H1 (cell line): ENCODE results near the gene ENPP7. TPM values are rescaled to one million over a fixed set of nuclear protein-coding genes. Genes with fewer than 3 reads are reported as not detected.

Experiments used
- CTCF ChIA-PET: fragments of 300-600 bp; sonication (Branson Sonifier 250); formaldehyde crosslinking; loops from one replicate; lab custom pipeline; 2021; ENCODE audit not compliant: partially characterized antibody; lab: Charles Lee
- POLR2A ChIA-PET: fragments of 300-600 bp; sonication (Branson Sonifier 250); formaldehyde crosslinking; loops from one replicate; lab custom pipeline; 2021; ENCODE audit warnings: inconsistent platforms; ENCODE audit not compliant: partially characterized antibody; lab: Charles Lee
- DNase-seq, 2 experiments: peaks; one replicate each; pipeline versions ENCODE4 v3.0.0 to v3.0.0-alpha.2; 2010 to 2022; ENCODE audit warnings: low spot score in 2 of 2, low read depth in 1 of 2, mixed read lengths in 1 of 2
- FAIRE-seq: peaks from 2 replicates; lab custom pipeline; 2011; peaks lifted over from hg19 to GRCh38; lab: Jason Lieb, UNC
- H2AFZ ChIP-seq: 2 replicates; pipeline ENCODE4 v1.8.1; 2012; ENCODE audit warnings: low read length, inconsistent platforms
- H2AK5ac ChIP-seq: 2 replicates; pipeline ENCODE4 v1.6.1; 2013; ENCODE audit warnings: low read depth, low read length
- H2BK120ac ChIP-seq: replicated peaks from 2 replicates; pipeline ENCODE3; 2013; ENCODE audit warnings: low read depth, low read length, inconsistent platforms
- H2BK12ac ChIP-seq: 2 replicates; pipeline ENCODE4 v1.6.1; 2013; ENCODE audit warnings: low read depth, low read length
- H2BK15ac ChIP-seq: 2 replicates; pipeline ENCODE4 v1.6.1; 2013; ENCODE audit warnings: low read length
- H2BK20ac ChIP-seq: 2 replicates; pipeline ENCODE4 v1.6.1; 2013; ENCODE audit warnings: low read length
- H2BK5ac ChIP-seq: 2 replicates; pipeline ENCODE4 v1.6.1; 2013; ENCODE audit warnings: low read depth, low read length
- H3K14ac ChIP-seq: 2 replicates; pipeline ENCODE4 v1.6.1; 2013; ENCODE audit warnings: inconsistent platforms; ENCODE audit not compliant: insufficient read length
- H3K18ac ChIP-seq: 2 replicates; pipeline ENCODE4 v1.6.1; 2013; ENCODE audit warnings: low read length; ENCODE audit errors: extremely low read depth
- H3K23ac ChIP-seq: 2 replicates; pipeline ENCODE4 v1.6.1; 2013; ENCODE audit warnings: inconsistent platforms; ENCODE audit not compliant: insufficient read length
- H3K23me2 ChIP-seq: 2 replicates; pipeline ENCODE4 v1.6.1; 2013; ENCODE audit warnings: low read depth, low read length
- H3K27ac ChIP-seq: 2 replicates; pipeline ENCODE4 v1.6.1; 2011; ENCODE audit warnings: low read depth, low read length, inconsistent platforms
- H3K27me3 ChIP-seq, 4 experiments: replicated peaks in 1 of 4; 1 replicate in 1 of 4; 2 replicates in 3 of 4; pipeline versions ENCODE4 v1.6.1 to v1.8.1; 2011 to 2013; ENCODE audit warnings: low read length in 3 of 4, mild to moderate bottlenecking in 3 of 4, inconsistent platforms in 2 of 4, mixed read lengths in 2 of 4, moderate library complexity in 1 of 4; ENCODE audit not compliant: control insufficient read depth in 3 of 4, insufficient read depth in 3 of 4; ENCODE audit errors: extremely low read depth in 1 of 4
- H3K36me3 ChIP-seq, 4 experiments: 2 replicates each; pipeline versions ENCODE4 v1.6.1 to v1.8.1; 2011 to 2013; ENCODE audit warnings: mild to moderate bottlenecking in 4 of 4, low read length in 3 of 4, moderate library complexity in 2 of 4, control low read depth in 1 of 4, inconsistent platforms in 1 of 4; ENCODE audit not compliant: insufficient read depth in 4 of 4, control insufficient read depth in 2 of 4
- H3K4ac ChIP-seq: replicated peaks from 2 replicates; pipeline ENCODE3; 2013; ENCODE audit warnings: low read length, low read depth, mixed read lengths, inconsistent platforms; ENCODE audit not compliant: insufficient read length
- H3K4me1 ChIP-seq, 4 experiments: replicated peaks in 1 of 4; 1 replicate in 1 of 4; 2 replicates in 3 of 4; pipeline versions ENCODE4 v1.6.1 to v1.8.1; 2011 to 2013; ENCODE audit warnings: low read length in 3 of 4, inconsistent platforms in 2 of 4, mixed read lengths in 1 of 4; ENCODE audit not compliant: insufficient read depth in 4 of 4, control insufficient read depth in 3 of 4
- H3K4me2 ChIP-seq, 2 experiments: 2 replicates each; pipeline versions ENCODE4 v1.6.1 to v1.8.1; 2011 to 2013; ENCODE audit warnings: low read depth in 2 of 2, low read length in 2 of 2, control low read depth in 1 of 2, inconsistent platforms in 1 of 2, mild to moderate bottlenecking in 1 of 2; ENCODE audit not compliant: insufficient read depth in 1 of 2
- H3K4me3 ChIP-seq, 4 experiments: fragments of 200-600, 300-600 bp in 1 of 4; sonication (generic), shearing (Covaris generic), sonication (Bioruptor Twin) in 1 of 4; 2 replicates each; pipeline versions ENCODE4 v1.5.1 to v1.8.1; 2011 to 2016; ENCODE audit warnings: low read length in 4 of 4, low read depth in 3 of 4, control low read depth in 2 of 4, inconsistent platforms in 2 of 4, mild to moderate bottlenecking in 2 of 4, mixed read lengths in 1 of 4, moderate library complexity in 1 of 4; ENCODE audit not compliant: insufficient read depth in 2 of 4; ENCODE audit errors: extremely low read depth in 1 of 4
- H3K56ac ChIP-seq: replicated peaks from 2 replicates; pipeline ENCODE3; 2013; ENCODE audit warnings: low read depth, mild to moderate bottlenecking, mixed read lengths, low read length, inconsistent platforms; ENCODE audit not compliant: insufficient read length
- H3K79me1 ChIP-seq: 2 replicates; pipeline ENCODE4 v1.6.1; 2013; ENCODE audit warnings: low read depth, low read length, control low read depth
- H3K79me2 ChIP-seq, 2 experiments: 2 replicates each; pipeline versions ENCODE4 v1.6.1 to v1.8.1; 2012 to 2013; ENCODE audit warnings: low read length in 2 of 2, mild to moderate bottlenecking in 2 of 2, inconsistent platforms in 1 of 2; ENCODE audit not compliant: insufficient read depth in 2 of 2, control insufficient read depth in 1 of 2
- H3K9ac ChIP-seq, 4 experiments: replicated peaks in 1 of 4; 1 replicate in 1 of 4; 2 replicates in 3 of 4; pipeline versions ENCODE4 v1.6.1 to v1.8.1; 2011 to 2013; ENCODE audit warnings: low read depth in 3 of 4, low read length in 3 of 4, control low read depth in 2 of 4, mild to moderate bottlenecking in 2 of 4, moderate library complexity in 2 of 4, inconsistent platforms in 1 of 4; ENCODE audit errors: extremely low read depth in 1 of 4
- H3K9me3 ChIP-seq, 2 experiments: 2 replicates each; pipeline versions ENCODE4 v1.6.1 to v1.8.1; 2012 to 2013; ENCODE audit warnings: mild to moderate bottlenecking in 2 of 2, moderate library complexity in 2 of 2, control low read depth in 1 of 2, inconsistent platforms in 1 of 2, low read depth in 1 of 2, low read length in 1 of 2, mixed read lengths in 1 of 2; ENCODE audit not compliant: insufficient read depth in 2 of 2
- H4K20me1 ChIP-seq, 2 experiments: replicated peaks in 1 of 2; 2 replicates each; pipeline versions ENCODE3 to v1.8.1; 2011 to 2013; ENCODE audit warnings: inconsistent platforms in 2 of 2, low read length in 2 of 2, mild to moderate bottlenecking in 1 of 2; ENCODE audit not compliant: insufficient read depth in 2 of 2, control insufficient read depth in 1 of 2
- H4K5ac ChIP-seq: 2 replicates; pipeline ENCODE4 v1.6.1; 2013; ENCODE audit warnings: low read length, low read depth, mixed read lengths, inconsistent platforms; ENCODE audit not compliant: insufficient read length
- H4K8ac ChIP-seq: 2 replicates; pipeline ENCODE4 v1.8.0; 2013; ENCODE audit warnings: mild to moderate bottlenecking, moderate library complexity, low read length, inconsistent platforms; ENCODE audit not compliant: insufficient read depth; ENCODE audit errors: extremely low read depth
- H4K91ac ChIP-seq: replicated peaks from 2 replicates; pipeline ENCODE3; 2013; ENCODE audit warnings: low read length, mixed read lengths, inconsistent platforms; ENCODE audit not compliant: insufficient read length
- CHD1 ChIP-seq: IDR thresholded peaks from 2 replicates; pipeline ENCODE4 v1.6.1; 2012; ENCODE audit warnings: low read depth, low read length, improper control_type of control experiment
- EGR1 ChIP-seq: IDR thresholded peaks from 2 replicates; pipeline ENCODE4 v1.6.1; 2011; ENCODE audit warnings: low read depth, low read length, borderline replicate concordance
- FOSL1 ChIP-seq: IDR thresholded peaks from 2 replicates; pipeline ENCODE4 v1.6.1; 2011; ENCODE audit warnings: mild to moderate bottlenecking, low read depth, low read length, moderate library complexity; ENCODE audit not compliant: insufficient read depth
- GTF2F1 ChIP-seq: IDR thresholded peaks from 2 replicates; pipeline ENCODE4 v1.6.1; 2012; ENCODE audit warnings: low read depth, low read length, improper control_type of control experiment, borderline replicate concordance
- JUN ChIP-seq: IDR thresholded peaks from 2 replicates; pipeline ENCODE4 v1.6.1; 2011; ENCODE audit warnings: low read depth, mild to moderate bottlenecking, improper control_type of control experiment, low read length
- JUND ChIP-seq: IDR thresholded peaks from 2 replicates; pipeline ENCODE4 v1.6.1; 2011; ENCODE audit warnings: mild to moderate bottlenecking, improper control_type of control experiment, low read length
- KDM1A ChIP-seq: fragments of 200-600, 300-600 bp; sonication (generic); IDR thresholded peaks from 2 replicates; pipeline ENCODE4 v1.7.1; 2016; ENCODE audit warnings: mild to moderate bottlenecking, low read length, borderline replicate concordance
- KDM4A ChIP-seq: IDR thresholded peaks from one replicate; pipeline ENCODE4 v1.7.1; 2012; ENCODE audit warnings: low read depth, mild to moderate bottlenecking, moderate library complexity, low read length, inconsistent platforms; ENCODE audit not compliant: severe bottlenecking
- PHF8 ChIP-seq: fragments of 200-600 bp; sonication (generic); conservative IDR thresholded peaks from 2 replicates; pipeline ENCODE4 v1.7.1; 2012; ENCODE audit warnings: low read depth, mild to moderate bottlenecking, inconsistent platforms, low read length, moderate library complexity
- SAP30 ChIP-seq: fragments of 300-600 bp; sonication (generic); IDR thresholded peaks from 2 replicates; pipeline ENCODE4 v1.7.1; 2012; ENCODE audit warnings: low read length, moderate library complexity, mild to moderate bottlenecking, inconsistent platforms; ENCODE audit not compliant: insufficient read depth, insufficient replicate concordance
- SIN3A ChIP-seq, 2 experiments: IDR thresholded peaks in 1 of 2; conservative IDR thresholded peaks in 1 of 2; 2 replicates each; pipeline ENCODE4 v1.6.1; 2011 to 2012; ENCODE audit warnings: low read length in 2 of 2, improper control_type of control experiment in 1 of 2, low read depth in 1 of 2, mild to moderate bottlenecking in 1 of 2
- SIRT6 ChIP-seq: IDR thresholded peaks from one replicate; pipeline ENCODE4 v1.7.1; 2012; ENCODE audit warnings: low read length, inconsistent platforms
- SUZ12 ChIP-seq: fragments of 200-600 bp; sonication (generic); IDR thresholded peaks from 2 replicates; pipeline ENCODE4 v1.6.1; 2012; ENCODE audit warnings: mild to moderate bottlenecking, inconsistent platforms, low read length, moderate library complexity, mixed read lengths
- WGBS, 2 experiments: shearing (Covaris generic) in 1 of 2; methylation state at CpG; one replicate each; pipeline versions ENCODE4 v1.1.6 to v1.1.7; 2013 to 2015; ENCODE audit warnings: low lambda C conversion rate in 2 of 2, mixed read lengths in 2 of 2, inconsistent platforms in 1 of 2, low coverage in 1 of 2, missing lambda C conversion rate in 1 of 2; ENCODE audit not compliant: insufficient replicate concordance in 2 of 2, insufficient coverage in 1 of 2, insufficient read length in 1 of 2; ENCODE audit errors: extremely low coverage in 1 of 2, missing lambda C conversion rate in 1 of 2; 5-methylcytosine and 5-hydroxymethylcytosine counted together
- polyA plus RNA-seq, 7 experiments: library from polyadenylated mRNA; depleted of rRNA in 3 of 7; stranded (reverse) in 5 of 7; unstranded in 2 of 7; fragments of >200 nt in 5 of 7; fragments of 200-250 nt in 2 of 7; gene quantifications; 1 replicate in 5 of 7; 2 replicates in 1 of 7; 4 replicates in 1 of 7; pipeline versions ENCODE4 v1.2.1 to v1.2.3, GENCODE V29; 2011 to 2013; ENCODE audit warnings: missing spikeins in 2 of 7, mixed read lengths in 2 of 7
- total RNA-seq: library from RNA; stranded (reverse); fragmentation: NEBNext Ultra II Directional; extraction: Animal tissue kit (Norgen Biotek cat#: 25700); gene quantifications from 2 replicates; pipeline ENCODE4 v1.2.1, GENCODE V29; 2021

ENPP7 gene
- total and polyA plus RNA-seq, 2 of the 8 experiments (the other 6 are each of a cell fraction or from before 2014, with no cell fraction given) = not detected

DNA sequence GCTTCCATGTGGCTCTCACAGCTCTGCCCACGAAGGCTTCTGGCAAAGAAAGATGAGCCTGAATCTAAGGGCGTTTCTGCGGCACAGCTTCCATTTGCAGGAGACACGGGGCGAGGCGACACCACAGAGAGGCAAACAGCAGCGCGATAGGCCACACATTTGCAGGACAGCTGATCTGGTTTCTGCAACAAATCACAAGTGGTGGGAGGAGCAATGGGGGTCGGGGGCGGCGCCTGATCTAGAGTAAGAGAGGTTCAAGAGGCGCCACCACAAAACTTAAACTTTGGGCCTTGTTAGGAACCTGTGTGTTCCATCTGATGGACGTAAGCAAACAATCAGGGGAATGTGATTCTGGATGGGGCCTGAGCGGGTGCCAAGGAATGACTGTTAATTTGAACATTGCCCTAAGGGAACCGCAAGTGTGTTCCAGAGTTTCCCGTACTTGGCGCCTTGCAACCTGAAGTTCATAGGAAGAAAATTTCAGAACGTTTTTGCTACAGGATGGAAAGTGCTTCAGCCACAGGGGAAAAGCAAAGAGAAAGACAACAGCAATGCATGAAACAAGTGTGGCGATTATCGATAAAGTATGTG is 18.9 kb upstream of the ENPP7 start:
- Histone ChIP-seq H2BK20ac (no peak overlapping the region), H3K4me1 (peaks cover 0 to 10% (median 2%) of the 10 kb centered on the region in 4 experiments; a peak in 5 of 7 replicates), H3K23me2 (no peaks in the 10 kb centered on the region), H4K91ac (no peak overlapping the region), H3K27ac (no peak overlapping the region), H3K36me3 (no peaks in the 10 kb centered on the region), H3K4me3 (no peak overlapping the region), H2BK120ac (no peak overlapping the region), H2AK5ac (no peak overlapping the region), H3K23ac (no peak overlapping the region), H4K5ac (no peak overlapping the region), H2BK15ac (no peak overlapping the region), H3K56ac (no peak overlapping the region), H3K18ac (no peak overlapping the region), H3K4me2 (no peak overlapping the region), H2AFZ (no peak overlapping the region), H3K79me2 (no peaks in the 10 kb centered on the region), H3K9ac (no peak overlapping the region), H4K20me1 (no peaks in the 10 kb centered on the region), H2BK5ac (no peak overlapping the region), H3K4ac (no peak overlapping the region), H3K9me3 (no peaks in the 10 kb centered on the region), H3K14ac (no peak overlapping the region), H3K27me3 (no peaks in the 10 kb centered on the region), H2BK12ac (no peak overlapping the region), H4K8ac (no peak overlapping the region), H3K79me1 (no peaks in the 10 kb centered on the region)
- ChIA-PET CTCF (interaction anchor here (1.0 to 1.5 kb wide), 2 partner anchors 75 to 179 kb away, joined by 3 read pairs; no protein-coding TSS in a partner anchor), POLR2A (no interaction called here)
- FAIRE-seq (no peak), DNase-seq (no peak)
- WGBS, 2 experiments = 84% methylated on average over 20 of the region's 20 CpGs; no CpG with 5 or more reads in 1 of the 2 experiments
- TF ChIP-seq PHF8 (no peak), SIN3A (conservative IDR thresholded peaks at IDR 0.05 in 1 of 2, IDR thresholded peaks at IDR 0.05 in 1 of 2; ENCODE audit: low read depth in 1 of 2, low read length in 2 of 2) (no peak), FOSL1 (no peak), KDM1A (no peak), CHD1 (no peak), JUND (no peak), GTF2F1 (no peak), JUN (no peak), KDM4A (no peak), SUZ12 (no peak), SIRT6 (no peak), SAP30 (no peak), EGR1 (no peak)
